Stimulated activated CD8-positive, alpha-beta memory T cell treated with anti-CD3 and anti-CD28 coated beads, Interleukin-7, amount 100 ng/mL, for 48 hours (primary cell): ENCODE results near the gene VTN.

Experiments used
- DNase-seq, 2 donors: peaks; one replicate each; pipeline ENCODE4 v3.0.0-alpha.2; 2020; ENCODE audit warnings: low read depth in 1 of 2; ENCODE audit errors: extremely low read depth in 1 of 2

VTN gene

GRCh38 chr17:28396635-28397239, 26.6 kb upstream of the VTN start:
- no peak for DNase-seq

GRCh38 chr17:28395968-28396367, 25.9 kb upstream of the VTN start:
- DNase-seq = no peak

- DNase-seq = no peak
These were observed 25.3 kb upstream of the VTN start for GRCh38 chr17:28395426-28395825.

- DNase-seq = no peak
These were observed 24.4 kb upstream of the VTN start for GRCh38 chr17:28394337-28395116.

- no peak for DNase-seq
These were observed 22.4 kb upstream of the VTN start for GRCh38 chr17:28392491-28392890.

- no peak for DNase-seq
These were observed 21.3 kb upstream of the VTN start for GRCh38 chr17:28391401-28391800.

- DNase-seq = no peak
These were observed 20.9 kb upstream of the VTN start for GRCh38 chr17:28390984-28391383.

- no peak for DNase-seq
These were observed 20.5 kb upstream of the VTN start for GRCh38 chr17:28390563-28390962.

GRCh38 chr17:28390141-28390540, 20.0 kb upstream of the VTN start:
- DNase-seq = no peak

GRCh38 chr17:28388106-28388505, 18.0 kb upstream of the VTN start:
- DNase-seq = no peak

GRCh38 chr17:28386391-28386790, 16.3 kb upstream of the VTN start:
- no peak for DNase-seq

- DNase-seq = no peak
These were observed 15.3 kb upstream of the VTN start for GRCh38 chr17:28385406-28385805.

GRCh38 chr17:28385037-28385400, 14.9 kb upstream of the VTN start:
- no peak for DNase-seq

GRCh38 chr17:28384281-28385036, 14.4 kb upstream of the VTN start:
- peak; percentile 41 to 47 for DNase-seq

- no peak for DNase-seq
These were observed 11.2 kb upstream of the VTN start for GRCh38 chr17:28381141-28381825.

GRCh38 chr17:28379814-28380801, 10.0 kb upstream of the VTN start:
- no peak for DNase-seq

GRCh38 chr17:28372945-28373274, 2.8 kb upstream of the VTN start:
- DNase-seq = no peak

GRCh38 chr17:28372203-28372944, 2.3 kb upstream of the VTN start:
- no peak for DNase-seq
